ENCODE measurements around the gene NME3.
A peak's percentile ranks its signal among the peaks of the same experiment; 100 is the strongest.

NME3 gene

DNA sequence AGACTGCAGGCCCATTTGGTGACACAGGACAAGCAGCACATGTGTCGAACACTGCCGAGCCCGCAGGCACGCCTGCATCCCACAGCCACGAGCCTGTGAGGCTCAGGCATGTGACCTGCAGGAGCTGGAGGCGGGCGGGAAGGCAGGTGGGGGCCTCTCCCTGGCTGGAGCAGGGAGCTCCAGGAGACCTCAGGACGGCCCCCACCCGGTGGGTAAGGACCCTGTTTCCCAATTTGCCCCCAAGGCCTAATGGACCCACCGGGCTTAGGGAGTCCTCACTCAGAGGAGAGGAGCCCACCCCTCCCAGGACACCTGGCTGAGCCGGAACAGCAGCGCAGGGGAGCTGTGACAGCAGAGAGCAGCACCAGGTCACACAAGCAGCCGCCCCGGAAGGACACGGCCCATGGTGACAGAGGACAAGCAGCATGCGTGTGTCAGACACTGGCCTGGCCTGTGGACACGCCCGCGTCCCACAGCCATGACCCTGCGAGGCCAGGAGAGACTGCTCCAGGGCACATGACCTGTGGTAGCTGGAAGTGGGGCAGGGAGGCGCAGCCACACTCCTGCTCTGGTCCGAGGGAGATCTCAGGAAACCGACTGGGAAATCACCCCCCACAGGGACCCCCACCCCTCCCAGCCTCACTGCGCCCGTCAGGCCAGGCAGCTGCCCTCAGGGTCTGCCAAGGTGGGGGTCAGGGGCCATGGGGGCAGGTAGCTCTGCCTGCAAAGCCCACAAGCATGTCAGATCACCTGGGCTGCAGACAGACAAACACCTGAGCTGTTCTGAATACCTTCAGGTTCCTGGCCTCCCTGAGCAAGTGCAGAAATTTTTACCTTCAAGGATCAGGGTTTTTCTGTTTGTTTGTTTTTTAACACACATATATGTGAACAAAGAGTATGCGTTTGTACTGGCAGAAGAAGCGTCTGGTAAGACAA, 8.7 kb upstream of the NME3 start:
- no peak for DNase-seq

DNA sequence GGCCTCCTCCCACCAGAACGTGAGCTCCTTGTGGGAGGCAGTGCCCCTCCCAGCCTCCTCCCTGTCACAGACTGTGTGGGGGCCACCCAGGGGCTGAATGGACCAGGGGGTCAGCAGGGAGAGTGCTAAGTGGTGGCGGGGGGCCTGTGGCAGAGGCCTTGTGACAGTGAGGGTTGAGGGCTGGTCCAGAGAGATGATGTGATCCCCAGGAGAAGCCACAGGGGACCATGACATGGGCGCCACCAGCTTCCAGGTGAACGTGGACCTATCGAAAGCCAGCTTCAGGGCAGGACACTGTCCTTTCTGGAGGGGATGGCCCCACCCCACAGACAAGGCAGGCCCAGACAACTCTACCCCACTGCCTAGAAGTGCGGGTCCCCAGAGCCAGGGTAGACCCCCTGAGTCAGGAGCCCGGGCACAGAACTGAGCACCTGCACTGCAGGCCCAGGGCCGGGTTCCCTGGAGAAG, 7.9 kb upstream of the NME3 start:
- DNase-seq = no peak

DNA sequence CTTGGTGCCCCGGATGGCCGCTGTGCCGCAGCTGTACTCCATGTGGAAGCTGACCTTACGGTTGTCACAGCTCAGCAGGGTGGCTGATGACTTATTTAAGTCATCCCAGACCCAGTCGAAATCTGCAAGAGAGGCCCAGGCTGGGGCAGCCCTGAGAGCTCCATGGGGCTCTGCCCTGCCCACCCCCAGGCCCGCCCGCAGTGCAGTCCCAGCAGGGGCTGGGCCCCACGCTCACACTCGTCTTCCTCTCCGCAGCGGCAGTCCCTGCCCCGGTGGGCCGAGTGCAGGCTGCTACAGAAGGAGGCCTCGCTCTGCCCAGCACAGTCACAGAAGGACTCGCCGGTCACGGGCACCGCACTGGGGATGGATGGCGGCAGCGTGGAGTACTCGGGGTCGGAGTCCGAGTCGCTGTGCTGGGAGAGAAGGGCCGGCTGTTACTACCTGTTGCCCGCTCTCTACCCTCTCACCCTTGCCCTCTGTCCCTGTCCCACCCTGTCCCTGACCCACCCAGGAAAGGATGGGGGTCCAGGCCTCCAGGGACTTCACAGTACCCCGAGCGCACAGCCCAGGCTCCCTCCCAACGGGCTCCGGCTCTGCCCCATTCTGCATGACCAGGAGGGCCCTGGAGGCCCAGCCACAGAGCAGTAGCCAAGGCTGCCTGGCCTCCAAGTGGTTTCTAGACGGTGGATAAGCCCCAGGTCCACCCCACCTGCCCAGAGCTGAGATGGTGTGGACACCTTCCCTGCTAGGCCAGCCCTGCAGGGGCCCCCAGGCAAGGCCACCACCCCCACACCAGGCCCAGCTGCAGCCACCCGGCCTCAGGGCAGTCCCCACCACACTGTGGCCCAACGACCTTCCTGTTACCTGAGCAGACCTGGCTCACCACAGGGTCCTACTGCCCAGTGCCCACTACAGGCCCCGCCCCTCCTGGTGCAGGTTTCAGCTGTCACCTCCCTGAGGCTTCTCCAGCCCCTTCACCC, 7.1 kb upstream of the NME3 start:
- no peak for DNase-seq

DNA sequence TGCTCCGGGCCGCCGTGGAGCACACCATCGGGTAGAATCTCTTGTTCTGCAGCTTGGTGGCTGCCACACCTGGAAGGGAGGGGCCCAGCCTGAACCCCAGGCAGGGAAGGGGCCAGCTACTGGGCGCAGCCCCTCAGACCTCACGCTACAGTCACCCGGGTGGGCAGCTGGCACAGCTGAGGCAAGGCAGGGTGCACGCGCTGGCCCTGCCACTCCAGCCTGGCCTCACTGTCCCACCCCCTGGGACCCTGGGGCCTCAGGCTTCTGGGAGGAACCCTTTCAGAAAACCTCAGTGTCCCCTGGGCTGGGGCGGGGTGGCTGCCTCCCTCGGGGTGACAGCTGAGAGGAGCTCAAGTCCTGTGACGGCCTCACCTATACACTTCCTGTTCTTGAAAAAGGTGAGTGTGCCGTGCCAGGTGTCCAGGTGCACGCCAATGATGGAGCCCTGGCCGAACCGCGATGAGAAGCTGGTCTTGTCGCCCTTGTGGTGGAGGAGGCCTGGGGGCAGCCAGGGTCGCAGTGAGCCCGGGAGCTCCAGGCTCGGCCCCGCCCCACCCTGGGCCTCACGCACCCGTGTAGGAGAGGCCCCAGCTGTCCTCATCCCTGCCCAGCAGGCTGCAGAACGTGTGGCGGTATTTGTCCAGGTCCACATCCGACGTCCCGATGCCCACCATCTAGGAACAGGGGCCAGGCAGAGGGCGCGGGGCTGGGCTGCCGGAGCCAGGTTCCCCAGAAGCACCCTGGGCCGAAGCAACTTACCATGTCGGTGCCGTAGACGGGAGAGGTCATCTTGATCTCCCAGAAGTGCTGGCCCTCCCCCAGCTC, 6.2 kb upstream of the NME3 start:
- no peak for DNase-seq

DNA sequence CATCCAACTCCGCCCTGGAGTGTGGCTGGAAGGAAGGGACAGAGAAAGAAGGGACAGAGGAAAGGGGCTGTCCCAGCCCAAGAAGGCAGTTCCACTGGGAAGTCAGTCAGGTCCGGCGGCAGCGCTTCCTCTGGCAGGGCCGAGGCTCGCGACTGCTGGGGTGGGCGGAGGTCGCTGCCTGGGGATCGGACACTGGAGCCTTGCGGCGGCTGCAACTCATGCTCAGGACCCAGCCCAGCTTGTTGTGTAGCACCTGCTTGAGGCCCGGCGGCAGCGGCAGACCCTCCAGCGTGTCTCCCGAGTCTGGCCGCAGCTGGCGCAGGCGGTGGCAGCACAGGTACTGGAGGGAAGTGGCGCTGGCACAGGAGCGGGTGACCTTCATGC, 5.6 kb upstream of the NME3 start:
- DNase-seq = no peak

DNA sequence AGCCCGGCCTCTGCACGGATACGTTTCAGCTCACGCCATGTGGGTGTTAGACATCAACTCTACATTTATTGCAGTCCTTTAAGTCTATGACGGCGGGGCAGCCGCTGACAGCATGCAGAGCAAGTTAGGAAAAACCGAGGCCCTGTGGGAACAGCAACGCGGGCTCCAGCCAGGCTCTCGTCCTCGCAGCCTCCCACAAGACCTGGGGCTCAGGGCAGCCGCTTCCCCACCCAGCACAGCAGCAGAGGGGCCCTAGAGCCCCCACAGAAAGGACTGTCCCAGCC, 5.3 kb upstream of the NME3 start:
- no peak for DNase-seq

DNA sequence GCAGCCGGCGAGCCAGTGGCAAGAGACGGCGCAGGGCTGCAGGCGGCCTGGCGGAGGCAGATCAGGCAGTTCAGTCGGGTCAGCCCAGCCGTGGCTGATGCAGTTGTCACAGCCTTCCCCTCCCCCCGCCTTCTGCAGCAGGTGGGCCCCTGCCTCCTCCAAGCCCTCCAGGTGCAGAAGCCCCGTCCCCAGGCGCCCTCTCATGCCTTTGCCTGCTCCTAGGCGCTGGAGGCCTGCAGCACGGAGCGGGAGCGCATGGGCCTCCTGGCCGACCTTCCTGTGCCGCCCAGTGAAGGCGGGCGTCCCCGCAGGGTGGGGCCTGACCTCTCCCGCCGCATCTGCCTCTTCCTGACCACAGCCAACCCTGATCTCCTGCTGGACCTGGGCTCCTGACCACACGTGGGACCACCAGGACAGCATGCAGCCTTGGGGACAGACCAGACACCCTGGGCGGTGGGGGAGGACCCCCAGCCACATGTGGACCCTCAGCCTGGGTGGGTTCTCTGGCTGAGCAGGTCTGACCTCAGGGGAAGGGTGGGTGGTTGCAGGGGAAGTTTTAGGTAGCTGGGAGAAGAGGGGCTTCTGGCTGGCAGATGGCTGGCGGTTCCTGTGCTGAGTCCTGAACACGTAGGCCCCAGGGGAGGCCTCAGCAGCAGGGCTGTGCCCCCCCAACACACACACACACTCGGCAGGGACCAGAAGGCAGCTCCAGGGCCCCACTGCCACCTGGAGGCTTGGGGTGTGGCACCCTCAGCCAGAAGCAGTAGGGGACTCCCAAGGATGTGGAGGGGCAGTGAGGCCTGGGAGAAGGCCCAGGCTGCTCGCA, 4.7 kb upstream of the NME3 start:
- DNase-seq = peak; percentile 74

DNA sequence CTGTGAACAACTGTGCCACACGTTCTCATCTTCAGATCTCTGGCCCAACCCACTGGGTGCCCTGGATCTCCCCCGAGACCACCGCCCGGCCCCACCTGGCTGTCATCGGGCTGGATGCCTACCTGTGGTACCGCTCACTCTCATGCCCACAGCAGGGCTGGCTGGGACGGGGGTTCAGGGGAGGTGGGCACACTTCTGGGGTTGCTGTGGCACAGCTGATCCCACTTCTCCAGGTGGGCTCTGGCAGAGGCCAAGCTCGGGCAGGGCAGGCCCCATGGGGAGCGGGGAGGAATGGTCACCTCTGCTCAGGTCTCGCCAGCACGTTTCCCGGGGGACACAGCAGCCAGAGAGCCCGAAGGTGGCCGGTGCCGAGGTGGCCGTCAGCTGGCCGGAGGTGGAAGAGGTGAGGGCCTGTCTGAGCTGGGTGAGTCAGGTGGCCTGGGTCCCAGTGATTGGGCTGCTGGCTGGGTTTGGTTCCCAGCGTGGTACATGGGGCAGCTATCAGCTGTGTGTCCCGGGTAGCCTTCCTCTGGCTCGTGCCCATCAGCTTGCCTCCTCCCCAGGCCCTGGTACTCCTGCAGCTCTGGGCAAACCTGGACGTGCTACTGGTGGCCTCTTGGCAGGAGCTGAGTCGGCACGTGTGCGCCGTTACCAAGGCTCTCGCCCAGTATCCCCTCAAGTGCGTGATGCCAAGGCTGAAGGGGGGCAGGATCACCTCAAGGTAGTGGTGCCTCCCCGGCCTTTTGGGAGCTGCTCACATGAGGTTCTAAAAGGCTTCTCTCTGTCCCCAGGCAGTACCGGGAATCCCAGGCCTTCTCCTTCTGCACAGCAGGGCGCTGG, 3.9 kb upstream of the NME3 start:
- DNase-seq = no peak

DNA sequence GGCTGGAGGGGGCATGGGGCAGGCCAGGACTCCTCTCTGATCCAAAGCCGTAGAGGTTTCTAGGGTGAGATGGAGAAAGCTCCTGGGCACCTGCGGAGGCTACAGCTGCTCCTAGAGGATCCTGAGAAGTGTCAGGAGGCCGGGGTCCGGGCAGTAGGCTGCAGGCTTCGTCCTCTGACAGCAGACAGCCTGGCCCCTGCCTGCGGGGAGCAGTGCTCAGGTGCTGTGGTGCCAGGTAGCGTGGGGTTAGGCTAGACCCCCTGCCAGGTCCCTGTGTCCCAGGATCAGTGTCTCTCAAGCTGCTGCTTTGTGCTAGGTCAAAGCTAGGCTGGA, 3.1 kb upstream of the NME3 start:
- no peak for DNase-seq

DNA sequence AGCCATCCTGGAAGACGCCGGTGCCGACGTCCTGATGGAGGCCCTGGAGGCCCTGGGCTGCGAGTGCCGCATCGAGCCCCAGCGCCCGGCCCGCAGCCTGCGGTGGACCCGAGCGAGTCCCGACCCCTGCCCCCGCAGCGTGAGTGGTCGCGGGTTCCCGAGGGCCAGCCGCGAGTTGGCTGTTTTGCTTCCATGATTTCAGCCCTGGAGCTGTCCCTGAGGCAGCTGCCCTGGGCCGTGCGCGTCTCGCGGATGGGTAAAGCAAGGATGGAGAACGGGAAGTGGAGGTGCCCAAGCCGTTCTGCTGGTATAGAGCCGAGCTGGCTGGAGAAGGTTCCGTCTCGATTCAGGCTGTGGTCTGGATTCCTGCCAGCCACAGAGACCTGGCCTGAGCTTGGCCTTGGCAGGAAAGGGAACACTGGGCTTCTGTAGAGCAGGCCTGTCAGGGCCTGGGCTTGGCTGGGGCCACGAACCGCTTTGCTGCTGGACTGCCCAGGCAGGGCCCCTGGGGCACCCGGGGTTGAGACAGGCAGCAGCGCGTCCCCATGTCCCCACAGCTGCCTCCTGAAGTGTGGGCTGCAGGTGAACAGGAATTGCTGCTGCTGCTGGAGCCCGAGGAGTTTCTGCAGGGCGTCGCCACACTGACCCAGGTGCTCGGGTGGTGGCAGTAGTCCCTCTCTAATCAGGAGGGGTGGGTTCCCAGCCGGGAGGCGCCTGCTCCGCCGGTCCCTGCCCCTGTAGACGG, 2.5 kb upstream of the NME3 start:
- DNase-seq = no peak

DNA sequence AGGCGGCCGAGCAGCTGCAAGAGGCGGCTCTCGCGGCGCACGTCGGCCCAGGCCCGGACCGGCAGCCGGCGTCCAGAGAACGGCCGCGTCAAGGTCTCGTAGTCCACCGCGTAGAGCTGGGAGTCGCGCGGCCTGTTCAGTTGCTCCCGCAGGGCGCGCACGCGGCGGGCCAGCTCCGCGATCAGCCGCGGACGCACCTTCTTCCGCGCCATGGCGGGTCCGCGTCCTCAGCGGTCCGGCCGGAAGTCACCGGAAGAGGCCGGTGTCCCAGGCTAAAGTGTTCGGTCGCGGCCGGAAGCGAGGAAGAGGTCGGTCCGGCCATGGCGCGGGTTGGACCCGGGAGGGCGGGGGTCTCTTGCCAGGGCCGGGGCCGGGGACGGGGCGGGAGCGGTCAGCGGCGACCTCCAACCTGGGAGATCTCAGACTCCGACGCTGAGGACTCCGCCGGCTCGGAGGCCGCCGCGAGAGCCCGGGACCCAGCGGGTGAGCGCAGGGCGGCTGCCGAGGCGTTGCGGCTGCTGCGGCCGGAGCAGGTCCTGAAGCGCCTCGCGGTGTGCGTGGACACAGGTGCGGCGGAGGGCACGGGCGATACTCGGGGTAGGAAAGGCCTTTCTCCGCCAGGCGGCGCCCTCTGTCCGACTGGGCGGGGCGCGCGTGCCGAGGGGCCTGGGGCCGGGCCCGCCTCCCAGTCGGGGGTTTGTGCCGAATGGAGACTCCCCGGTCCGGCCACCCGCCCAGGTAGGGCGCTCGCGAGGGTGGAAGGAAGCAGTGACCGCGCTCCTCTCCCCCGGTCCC, 1.8 kb upstream of the NME3 start, which contains the start of gene MRPS34:
MRPS34 (minus strand) TSS at position 227 of the 795 bp plus-strand sequence; CDS start at position 212, 15 bp downstream.
- DNase-seq = peak; percentile 91

DNA sequence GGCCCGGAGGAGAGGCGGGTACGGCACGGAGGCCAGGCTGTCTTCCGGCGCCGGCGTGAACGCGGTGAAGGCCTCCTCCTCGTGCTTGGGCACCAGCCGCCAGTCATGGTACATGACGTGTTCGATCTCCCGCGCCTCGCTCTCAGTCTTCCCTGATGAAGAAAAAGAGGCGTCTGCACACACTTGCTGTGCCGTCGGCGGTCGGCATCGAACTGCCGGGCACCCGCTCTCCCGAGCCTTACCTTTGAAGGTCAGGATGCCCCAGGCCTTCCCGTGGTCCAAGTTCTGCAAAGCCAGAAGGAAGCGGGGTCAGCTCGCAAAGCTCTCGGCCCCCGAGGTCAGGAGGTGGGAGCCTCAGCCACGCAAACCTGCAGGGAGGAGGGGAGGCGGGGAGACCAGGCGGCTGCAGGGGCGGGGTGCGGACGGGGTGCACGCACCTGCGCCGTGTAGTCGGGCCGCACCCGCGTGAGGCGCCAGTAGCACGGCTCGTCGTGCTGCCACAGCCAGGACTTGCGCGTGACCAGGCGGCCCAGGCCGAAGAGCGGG, 1.1 kb upstream of the NME3 start, which contains the start of gene EME2:
EME2 (plus strand) TSS at position 449 of the 546 bp plus-strand sequence. CDS start 418 bp downstream, outside the sequence.
- DNase-seq = peak; percentile 48

DNA sequence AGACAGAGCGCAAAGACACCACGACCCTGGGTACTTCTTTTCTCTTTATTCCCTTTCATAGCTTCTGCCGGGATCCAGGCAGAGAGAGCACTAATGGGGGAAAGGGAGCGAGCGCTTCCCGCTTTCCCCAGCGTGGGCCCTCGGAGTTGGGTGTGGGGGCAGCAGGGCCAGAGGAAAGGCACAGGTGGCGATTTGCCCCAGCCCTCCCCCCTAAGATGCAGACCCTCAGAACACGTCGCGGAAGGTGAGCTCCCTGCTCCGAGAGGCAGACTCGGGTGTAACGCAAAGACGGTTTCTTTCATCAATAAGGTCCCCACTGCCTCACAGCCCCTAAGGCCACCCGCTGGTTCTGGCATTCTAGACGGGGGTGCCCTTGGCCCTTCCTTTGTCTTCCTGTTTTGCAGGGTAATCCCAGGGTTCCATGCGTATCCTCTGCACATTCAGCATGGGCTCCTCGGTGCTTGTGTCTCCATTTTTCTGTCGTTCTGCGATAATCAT, 570 bp upstream of the NME3 start:
- DNase-seq = peak; percentile 59

DNA sequence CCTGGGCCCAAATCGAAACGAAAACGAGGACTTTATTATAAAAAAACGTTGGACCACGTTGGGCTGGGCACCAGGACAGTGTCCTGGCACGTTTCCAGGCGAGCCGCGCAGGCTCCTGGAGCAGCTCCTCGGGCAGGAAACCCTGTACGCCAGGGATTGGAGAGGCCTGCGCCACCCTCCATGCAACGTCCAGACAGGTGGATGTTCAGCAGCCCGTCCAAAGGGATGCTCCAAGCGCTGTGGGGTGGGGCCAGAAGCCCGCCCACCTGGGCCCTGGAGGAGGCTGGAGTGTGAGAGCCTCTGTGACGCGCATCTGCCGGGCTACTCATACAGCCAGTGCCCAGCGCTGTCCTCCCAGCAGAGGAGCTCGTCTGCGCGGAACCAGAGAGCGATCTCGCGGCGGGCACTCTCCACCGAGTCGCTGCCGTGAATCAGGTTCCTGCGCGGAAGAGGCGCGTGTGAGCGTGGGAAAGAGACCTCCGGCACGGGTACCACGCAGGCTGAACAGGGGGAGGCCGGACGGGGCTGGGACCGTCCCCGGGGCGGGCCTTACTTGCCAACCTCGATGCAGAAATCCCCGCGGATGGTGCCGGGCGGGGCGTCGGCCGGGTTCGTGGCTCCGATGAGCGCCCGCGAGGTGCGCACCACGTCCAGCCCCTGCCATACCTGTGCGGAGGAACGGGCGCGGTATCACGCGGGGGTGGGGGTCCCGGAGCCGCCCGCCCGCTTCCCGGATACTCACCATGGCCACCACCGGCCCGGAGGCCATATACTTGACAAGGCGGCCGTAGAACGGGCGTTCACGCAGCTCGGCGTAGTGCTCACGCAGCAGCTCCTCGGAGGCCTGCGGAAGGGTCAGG, 785 bp downstream of the NME3 start:
- no peak for DNase-seq

DNA sequence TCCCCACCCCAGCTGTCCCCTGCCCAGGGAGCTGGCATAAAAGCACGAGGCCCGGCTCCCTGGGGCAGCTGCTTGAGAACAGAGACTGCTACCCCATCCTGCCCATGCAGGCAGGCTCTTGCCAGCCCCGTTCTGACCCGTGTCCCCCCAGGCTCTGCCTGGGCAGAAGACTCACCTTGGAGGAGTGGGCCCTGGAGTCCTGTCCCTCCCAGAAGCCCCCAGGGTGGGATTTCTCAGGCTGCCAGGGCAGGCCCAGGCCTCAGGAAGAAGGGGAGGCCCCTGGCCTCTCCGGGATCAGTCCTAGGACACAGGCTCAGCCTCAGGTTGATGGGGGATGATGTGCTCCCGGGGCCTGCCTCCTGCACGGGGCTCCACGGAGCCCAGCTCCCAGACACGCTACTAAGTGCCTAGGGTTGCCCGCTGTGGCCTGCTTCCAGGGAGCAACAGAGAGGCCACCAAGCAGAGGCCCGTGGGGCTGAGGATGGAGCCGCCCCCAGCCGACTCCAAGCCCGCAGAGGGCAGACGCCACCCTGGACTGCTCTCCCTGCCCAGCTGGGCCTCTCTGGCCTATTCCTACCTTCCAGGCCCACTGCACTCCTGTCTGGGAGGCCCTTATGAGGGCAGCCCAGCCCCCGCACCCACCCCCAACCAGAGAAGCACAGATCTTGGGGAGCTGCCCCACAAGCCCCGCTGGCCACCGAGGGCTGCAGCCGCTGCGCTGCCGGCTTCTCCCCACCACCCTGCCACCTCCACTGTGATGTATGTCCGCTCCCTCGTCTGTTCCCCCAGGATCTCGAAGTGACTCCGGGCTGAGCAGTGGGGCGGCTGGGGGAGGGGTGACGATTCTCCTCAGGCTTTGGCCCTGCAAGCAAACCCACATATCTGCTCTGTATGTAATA, 1.7 kb downstream of the NME3 start:
- no peak for DNase-seq

DNA sequence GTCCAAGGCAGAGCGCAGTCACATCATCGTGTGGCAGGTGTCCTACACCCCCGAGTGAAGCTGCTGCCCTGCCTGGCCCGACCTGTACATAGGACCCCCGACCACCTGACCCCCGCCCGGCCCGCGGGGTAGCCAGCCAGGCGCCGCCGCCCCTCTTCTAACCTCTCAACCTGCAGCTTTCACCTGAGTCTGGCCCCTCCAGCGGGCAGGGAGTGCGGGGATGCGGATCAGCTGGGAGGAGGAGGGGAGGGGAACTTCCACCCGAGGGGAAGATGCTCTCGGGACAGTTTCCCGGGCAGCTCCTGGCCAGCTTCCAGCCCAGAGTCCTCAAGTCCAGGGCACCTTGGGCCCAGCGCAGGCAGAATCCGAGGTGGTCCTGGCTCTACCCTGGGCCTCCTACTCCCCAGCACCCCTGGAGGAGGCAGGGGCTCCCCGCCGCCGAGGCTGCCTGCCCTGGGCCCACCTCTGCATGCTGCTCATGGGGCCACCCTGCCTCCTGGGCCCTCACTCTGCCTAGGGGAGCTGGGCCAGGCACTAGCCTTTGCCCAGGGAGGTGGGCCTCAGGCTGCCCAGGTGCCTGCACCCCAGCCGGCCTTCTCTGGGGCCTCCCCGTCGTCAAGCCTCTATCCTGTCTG, 2.5 kb downstream of the NME3 start:
- no peak for DNase-seq

All from NCI-H82 (cell line).